ENCODE results near the gene TNFRSF8.
"Not testable (repeated sequence)": the region's sequence is repeated elsewhere in the genome, so short reads cannot be mapped to it uniquely, and the experiment has no call there.

Gene TNFRSF8

GRCh38 chr1:12087797-12088314 is 24.8 kb downstream of the TNFRSF8 start:
- DNase-seq (ENCODE audit: low spot score), result no peak

- no peak for DNase-seq (ENCODE audit: low spot score)
Measured at GRCh38 chr1:12088607-12089006, 25.5 kb downstream of the TNFRSF8 start.

- DNase-seq (ENCODE audit: low spot score), result no peak
Measured at GRCh38 chr1:12090326-12090725, 27.2 kb downstream of the TNFRSF8 start.

GRCh38 chr1:12091191-12091590 is 28.1 kb downstream of the TNFRSF8 start:
- no peak for DNase-seq (ENCODE audit: low spot score)

GRCh38 chr1:12094180-12094579 is 31.1 kb downstream of the TNFRSF8 start:
- no peak for DNase-seq (ENCODE audit: low spot score)

GRCh38 chr1:12095452-12096263 is 32.6 kb downstream of the TNFRSF8 start:
- DNase-seq (ENCODE audit: low spot score), result no peak

- DNase-seq (ENCODE audit: low spot score), result no peak
Measured at GRCh38 chr1:12096615-12097014, 33.5 kb downstream of the TNFRSF8 start.

- DNase-seq (ENCODE audit: low spot score), result no peak
Measured at GRCh38 chr1:12097321-12097720, 34.2 kb downstream of the TNFRSF8 start.

GRCh38 chr1:12098786-12099185 is 35.7 kb downstream of the TNFRSF8 start:
- DNase-seq (ENCODE audit: low spot score), result no peak

- DNase-seq (ENCODE audit: low spot score), result no peak
Measured at GRCh38 chr1:12099610-12100009, 36.5 kb downstream of the TNFRSF8 start.

- no peak for DNase-seq (ENCODE audit: low spot score)
Measured at GRCh38 chr1:12100071-12100470, 37.0 kb downstream of the TNFRSF8 start.

- DNase-seq (ENCODE audit: low spot score), result not testable (repeated sequence)
Measured at GRCh38 chr1:12101120-12101519, 38.0 kb downstream of the TNFRSF8 start.

GRCh38 chr1:12102066-12102465 is 39.0 kb downstream of the TNFRSF8 start:
- DNase-seq (ENCODE audit: low spot score), result no peak

GRCh38 chr1:12104417-12104816 is 41.3 kb downstream of the TNFRSF8 start:
- DNase-seq (ENCODE audit: low spot score), result no peak

- DNase-seq (ENCODE audit: low spot score), result no peak
Measured at GRCh38 chr1:12106153-12106552, 43.0 kb downstream of the TNFRSF8 start.

- DNase-seq (ENCODE audit: low spot score), result not testable (repeated sequence)
Measured at GRCh38 chr1:12106861-12107260, 43.8 kb downstream of the TNFRSF8 start.

GRCh38 chr1:12107718-12108117 is 44.6 kb downstream of the TNFRSF8 start:
- no peak for DNase-seq (ENCODE audit: low spot score)

- DNase-seq (ENCODE audit: low spot score), result no peak
Measured at GRCh38 chr1:12109901-12110300, 46.8 kb downstream of the TNFRSF8 start.

GRCh38 chr1:12111741-12112140 is 48.6 kb downstream of the TNFRSF8 start:
- no peak for DNase-seq (ENCODE audit: low spot score)

GRCh38 chr1:12112711-12113161 is 49.6 kb downstream of the TNFRSF8 start:
- DNase-seq (ENCODE audit: low spot score), result no peak

- no peak for DNase-seq (ENCODE audit: low spot score)
Measured at GRCh38 chr1:12113433-12114339, 50.6 kb downstream of the TNFRSF8 start.

- DNase-seq (ENCODE audit: low spot score), result no peak
Measured at GRCh38 chr1:12114340-12114683, 51.2 kb downstream of the TNFRSF8 start.

- no peak for DNase-seq (ENCODE audit: low spot score)
Measured at GRCh38 chr1:12114916-12115315, 51.8 kb downstream of the TNFRSF8 start.

Measured in hematopoietic multipotent progenitor cell treated with erythropoietin and hydrocortisone succinate and interleukin-3 and kit ligand, for 17 days (in vitro differentiated cells).